GM23248 (cell line): Measurements from ENCODE around the gene CD274. TPM values are rescaled to one million over a fixed set of nuclear protein-coding genes. Genes with fewer than 3 reads are reported as not detected.

ENCODE experiments used
- DNase-seq: peaks from one replicate; pipeline ENCODE4 v3.0.0-alpha.2; 2015
- H2AFZ ChIP-seq: fragments of 200-600 bp; sonication (generic); 2 replicates; pipeline ENCODE4 v1.6.1; 2016; ENCODE audit warnings: antibody characterized with exemption
- H3F3A ChIP-seq: fragments of 200-600 bp; sonication (generic); 2 replicates; pipeline ENCODE4 v1.6.1; 2016; ENCODE audit warnings: mild to moderate bottlenecking, antibody characterized with exemption, mixed run types; ENCODE audit not compliant: insufficient read depth
- H3K27ac ChIP-seq: fragments of 200-600 bp; sonication (generic); 2 replicates; pipeline ENCODE4 v1.5.1; 2016; ENCODE audit warnings: mild to moderate bottlenecking
- H3K27me3 ChIP-seq: fragments of 200-600 bp; sonication (generic); replicated peaks from 2 replicates; pipeline ENCODE4 v1.6.1; 2016; ENCODE audit warnings: mild to moderate bottlenecking; ENCODE audit not compliant: insufficient read depth
- H3K36me3 ChIP-seq: fragments of 200-600 bp; sonication (generic); 2 replicates; pipeline ENCODE4 v1.6.1; 2016; ENCODE audit warnings: low read depth, mild to moderate bottlenecking
- H3K4me1 ChIP-seq: fragments of 200-600 bp; sonication (generic); 2 replicates; pipeline ENCODE4 v1.6.1; 2016; ENCODE audit warnings: mild to moderate bottlenecking; ENCODE audit not compliant: insufficient read depth
- H3K4me2 ChIP-seq: fragments of 200-600 bp; sonication (generic); one replicate; pipeline ENCODE4 v1.6.1; 2016; ENCODE audit warnings: mild to moderate bottlenecking; ENCODE audit not compliant: unreplicated experiment
- H3K4me3 ChIP-seq: fragments of 200-600 bp; sonication (generic); 2 replicates; pipeline ENCODE4 v1.5.1; 2016; ENCODE audit warnings: mild to moderate bottlenecking
- H3K79me2 ChIP-seq: fragments of 200-600 bp; sonication (generic); 2 replicates; pipeline ENCODE4 v1.6.1; 2016; ENCODE audit warnings: mild to moderate bottlenecking; ENCODE audit not compliant: insufficient read depth
- H3K9ac ChIP-seq: fragments of 200-600 bp; sonication (generic); 2 replicates; pipeline ENCODE4 v1.6.1; 2016; ENCODE audit warnings: mild to moderate bottlenecking
- H3K9me2 ChIP-seq: fragments of 200-600 bp; sonication (generic); 2 replicates; pipeline ENCODE4 v1.6.1; 2016; ENCODE audit warnings: mixed run types, mild to moderate bottlenecking, moderate library complexity; ENCODE audit not compliant: insufficient read depth
- H3K9me3 ChIP-seq: fragments of 200-600 bp; sonication (generic); one replicate; pipeline ENCODE4 v1.6.1; 2017; ENCODE audit warnings: low read depth
- H4K20me1 ChIP-seq: fragments of 200-600 bp; sonication (generic); 2 replicates; pipeline ENCODE4 v1.6.0; 2016; ENCODE audit not compliant: insufficient read depth
- EZH2 ChIP-seq: fragments of 200-600 bp; sonication (generic); IDR thresholded peaks from 2 replicates; pipeline ENCODE4 v1.6.1; 2018; ENCODE audit warnings: antibody characterized with exemption, mild to moderate bottlenecking; ENCODE audit not compliant: insufficient read depth, poor library complexity, severe bottlenecking
- EZH2phosphoT487 ChIP-seq: fragments of 200-600 bp; sonication (generic); IDR thresholded peaks from 2 replicates; pipeline ENCODE4 v1.6.1; 2018; ENCODE audit warnings: antibody characterized with exemption, moderate library complexity, mild to moderate bottlenecking, low read depth; ENCODE audit not compliant: insufficient read depth
- WGBS, 2 experiments: methylation state at CpG; one replicate each; pipeline ENCODE4 v1.1.6; 2015 to 2017; ENCODE audit warnings: low lambda C conversion rate in 2 of 2, low coverage in 1 of 2; ENCODE audit errors: missing lambda C conversion rate in 2 of 2; 5-methylcytosine and 5-hydroxymethylcytosine counted together
- in situ Hi-C: fragments of 300-500 bp; cut with MboI; formaldehyde crosslinking; loops from 2 replicates; pipeline ENCODE4 v1.15.0; 2020
- polyA plus RNA-seq: library from polyadenylated mRNA; unstranded; fragments of >200 nt; fragmentation: Nextera tagmentation; extraction: Ambion mirVana; gene quantifications from 2 replicates; pipeline ENCODE4 v1.2.1, GENCODE V29; 2016
- total RNA-seq: library from RNA; depleted of rRNA; stranded (reverse); fragments of >200 nt; shearing (Covaris generic); gene quantifications from 2 replicates; pipeline ENCODE4 v1.2.3, GENCODE V29; 2014

CD274 gene
- total and polyA plus RNA-seq, 2 experiments from 2014 or later, result 4.3 to 5.2 TPM

DNA sequence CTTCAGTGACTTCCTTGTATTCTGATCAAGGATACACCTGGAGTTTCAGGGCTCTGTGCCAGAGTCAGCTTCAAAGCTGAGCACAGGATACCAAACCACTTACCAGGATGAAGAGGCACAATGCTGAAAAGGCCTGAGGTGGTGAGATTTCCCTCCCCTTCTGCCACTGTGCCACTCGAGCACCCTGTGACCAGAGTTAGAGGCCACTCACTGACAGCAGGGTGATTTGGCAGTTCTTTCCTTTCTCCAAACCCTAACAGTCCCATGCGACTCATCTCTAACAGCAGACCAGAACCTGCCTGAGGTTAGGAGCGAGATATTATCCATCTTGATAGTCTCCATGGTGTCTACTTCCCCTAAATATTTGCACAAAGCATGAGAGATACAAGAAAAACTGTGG is 14.4 kb upstream of the CD274 start:
- peaks cover 20% of the 10 kb centered on the region for H3F3A ChIP-seq
- in situ Hi-C loops, result no loop called here
- H2AFZ ChIP-seq, result no peak overlapping the region
- H3K4me3 ChIP-seq, result no peak overlapping the region
- H3K27me3 ChIP-seq, result no peaks in the 10 kb centered on the region
- H3K9ac ChIP-seq, result no peak overlapping the region
- no peak for TF ChIP-seq EZH2phosphoT487
- TF ChIP-seq EZH2, result no peak
- H3K79me2 ChIP-seq, result no peaks in the 10 kb centered on the region
- H3K9me3 ChIP-seq, result no peaks in the 10 kb centered on the region
- H4K20me1 ChIP-seq, result no peaks in the 10 kb centered on the region
- H3K9me2 ChIP-seq, result no peaks in the 10 kb centered on the region
- no peak overlapping the region for H3K27ac ChIP-seq
- 71 to 75% methylated on average over 3 of the region's 3 CpGs for WGBS, 2 experiments
- peaks cover 10% of the 10 kb centered on the region; the same call in 1 of the 2 replicates for H3K4me1 ChIP-seq
- H3K4me2 ChIP-seq, result no peak overlapping the region
- DNase-seq, result peak; percentile 24
- 0 out of 2 replicates have a peak, but pooled peaks cover 3% of the 10 kb centered on the region for H3K36me3 ChIP-seq

DNA sequence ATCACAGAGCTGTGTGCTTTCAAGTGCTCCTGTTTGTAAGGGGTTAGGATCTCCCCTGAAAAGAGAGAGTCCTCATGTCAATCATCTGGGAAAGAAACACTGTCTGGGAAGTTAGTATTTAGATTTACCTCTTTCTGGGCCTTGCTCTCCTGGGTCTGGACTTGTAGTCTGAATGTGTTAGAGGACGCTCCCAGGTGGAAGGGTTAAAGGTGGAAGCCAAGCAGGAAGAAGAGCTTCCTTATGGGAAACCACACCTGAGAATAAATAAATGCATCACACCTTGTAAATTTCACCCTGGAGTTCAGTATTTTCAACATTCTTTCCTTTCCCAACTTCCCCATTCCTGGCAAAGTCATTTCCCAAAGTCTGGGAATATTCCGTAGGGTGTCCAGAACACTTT is 13.9 kb upstream of the CD274 start:
- in situ Hi-C loops, result no loop called here
- Histone ChIP-seq H3K9ac (peak overlapping the region; percentile 83), H2AFZ (no peak overlapping the region), H3K79me2 (no peaks in the 10 kb centered on the region), H4K20me1 (no peaks in the 10 kb centered on the region), H3K27me3 (no peaks in the 10 kb centered on the region), H3K4me3 (peak overlapping the region; percentile 77), H3F3A (peaks cover 20% of the 10 kb centered on the region), H3K4me2 (peak overlapping the region; percentile 97), H3K9me2 (no peaks in the 10 kb centered on the region), H3K36me3 (0 out of 2 replicates have a peak, but pooled peaks cover 3% of the 10 kb centered on the region), H3K27ac (no peak overlapping the region; the same call in 1 of the 2 replicates), H3K4me1 (peaks cover 13% of the 10 kb centered on the region), H3K9me3 (no peaks in the 10 kb centered on the region)
- DNase-seq, result no peak
- WGBS, 2 experiments, result 63 to 67% methylated on average over 2 of the region's 2 CpGs
- no peak for TF ChIP-seq EZH2phosphoT487
- no peak for TF ChIP-seq EZH2

DNA sequence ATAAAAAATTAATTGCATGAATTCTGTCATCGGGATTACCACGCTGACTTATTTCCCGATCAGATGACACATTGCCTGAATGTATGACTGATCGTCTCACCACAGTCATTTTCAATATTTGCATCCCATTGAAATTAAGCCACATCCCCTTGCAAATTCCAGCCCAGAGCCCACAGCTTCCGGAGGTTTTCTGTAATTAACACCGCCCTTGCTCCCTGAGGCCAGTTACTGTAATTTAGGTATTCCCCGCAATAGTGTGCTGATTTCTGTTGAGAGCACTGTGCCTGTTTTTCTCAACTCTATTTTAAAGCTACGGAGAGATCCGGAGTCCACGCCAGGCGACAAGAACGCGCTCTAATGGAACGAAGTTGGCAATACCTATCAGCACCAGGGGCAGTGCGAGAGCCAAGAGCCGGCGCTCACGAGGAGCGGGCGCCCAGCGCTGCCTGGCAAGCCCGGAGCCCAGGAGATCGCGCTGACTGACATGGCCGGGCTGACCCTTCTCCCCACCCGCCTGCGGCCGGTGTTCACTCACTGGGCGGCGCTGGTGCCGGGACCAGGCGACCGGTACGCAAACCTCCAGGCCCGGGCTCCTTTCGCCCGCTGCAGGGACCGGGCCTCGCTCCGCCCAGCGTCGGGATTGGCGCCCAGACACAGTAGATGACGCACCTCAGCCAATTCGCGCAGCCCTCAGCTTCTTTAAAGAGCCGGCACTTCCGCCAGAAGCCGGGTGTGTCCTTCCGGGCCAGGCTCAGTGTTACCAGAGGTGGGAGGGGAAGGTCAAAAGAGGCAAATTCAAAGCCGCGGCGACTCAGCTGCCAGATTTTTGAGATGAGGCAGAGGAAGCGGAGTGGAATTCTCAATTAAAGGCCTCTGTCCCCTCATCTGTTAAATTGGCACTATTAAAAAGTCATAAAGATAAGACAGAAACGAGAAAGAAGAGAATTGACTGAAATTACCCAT is 12.8 kb upstream of the CD274 start, which contains the start of gene PLGRKT:
TSS of gene PLGRKT (minus strand) at position 672 of the 963 bp plus-strand sequence. CDS start 5,948 bp downstream, outside the sequence.
- in situ Hi-C loops, result no loop called here
- H3K4me3 ChIP-seq, result peak within 1 kb of the TSS; percentile 77

GRCh38 chr9:5438301-5439162 is 11.8 kb upstream of the CD274 start:
- H3K9ac ChIP-seq, result peak overlapping the region; percentile 83
- H3K79me2 ChIP-seq, result no peaks in the 10 kb centered on the region
- H3K27ac ChIP-seq, result peak overlapping the region; percentile 81
- no peaks in the 10 kb centered on the region for H4K20me1 ChIP-seq
- WGBS, 2 experiments, result 67 to 69% methylated on average over 21 of the region's 21 CpGs
- DNase-seq, result peak; percentile 64
- no peak for TF ChIP-seq EZH2
- no peak for TF ChIP-seq EZH2phosphoT487
- H3K9me3 ChIP-seq, result no peaks in the 10 kb centered on the region
- no peaks in the 10 kb centered on the region for H3K36me3 ChIP-seq
- peaks cover 20% of the 10 kb centered on the region for H3F3A ChIP-seq
- H3K27me3 ChIP-seq, result no peaks in the 10 kb centered on the region
- peak overlapping the region; percentile 84 for H2AFZ ChIP-seq
- in situ Hi-C loops, result no loop called here
- H3K4me2 ChIP-seq, result peak overlapping the region; percentile 97
- no peaks in the 10 kb centered on the region for H3K9me2 ChIP-seq
- peaks cover 14% of the 10 kb centered on the region for H3K4me1 ChIP-seq
- H3K4me3 ChIP-seq, result peak overlapping the region; percentile 77

More for the DNA sequence above, 12.8 kb upstream of the CD274 start, which contains the start of gene PLGRKT:
- H3K4me2 ChIP-seq, result peak within 1 kb of the TSS; percentile 97
- H3K9me2 ChIP-seq, result no peaks in the 10 kb centered on the region
- H4K20me1 ChIP-seq, result no peaks in the 10 kb centered on the region
- 1 to 3% methylated on average over 54 to 55 of the region's 55 CpGs for WGBS, 2 experiments
- H3K27ac ChIP-seq, result peak within 1 kb of the TSS; percentile 81
- peaks cover 14% of the 10 kb centered on the region for H3K4me1 ChIP-seq
- no peaks in the 10 kb centered on the region for H3K27me3 ChIP-seq
- H2AFZ ChIP-seq, result peak within 1 kb of the TSS; percentile 84
- H3K79me2 ChIP-seq, result no peaks in the 10 kb centered on the region
- TF ChIP-seq EZH2 (no peak), EZH2phosphoT487 (no peak)
- DNase-seq, result peak; percentile 97
- no peaks in the 10 kb centered on the region for H3K36me3 ChIP-seq
- peak within 1 kb of the TSS; percentile 83 for H3K9ac ChIP-seq
- H3F3A ChIP-seq, result peaks cover 20% of the 10 kb centered on the region
- H3K9me3 ChIP-seq, result no peaks in the 10 kb centered on the region
